PC-3 (cell line): ENCODE results near the gene MRAS. TPM values are rescaled to one million over a fixed set of nuclear protein-coding genes. Genes with fewer than 3 reads are reported as not detected.

Experiments used
- ATAC-seq: fragments of 200-7000 bp; cut with Tn5 transposase; 2 replicates; pipeline ENCODE4 v1.9.1; 2020; ENCODE audit warnings: mild to moderate bottlenecking, moderate library complexity
- BruUV-seq: library from RNA; stranded (reverse); fragments of 400-500 nt; replicated peaks from 2 replicates; lab custom pipeline; 2021; lab: Mats Ljungman, UMichigan
- CTCF ChIA-PET: fragments of 300-600 bp; sonication (Branson Sonifier 250); formaldehyde crosslinking; loops from one replicate; lab custom pipeline; 2022; ENCODE audit warnings: antibody characterized with exemption; lab: Charles Lee
- POLR2A ChIA-PET: fragments of 300-600 bp; sonication (Branson Sonifier 250); formaldehyde crosslinking; loops from one replicate; lab custom pipeline; 2022; ENCODE audit warnings: antibody characterized with exemption; ENCODE audit not compliant: unreplicated experiment; lab: Charles Lee
- DNase-seq: peaks from one replicate; pipeline ENCODE4 v3.0.0-alpha.2; 2015
- H2AFZ ChIP-seq: fragments of 300-600 bp; sonication (generic); 2 replicates; pipeline ENCODE4 v1.6.0; 2016; ENCODE audit warnings: antibody characterized with exemption, low read length
- H3F3A ChIP-seq: fragments of 300-600 bp; sonication (generic); one replicate; pipeline ENCODE4 v1.6.0; 2017; ENCODE audit warnings: antibody characterized with exemption, low read length, control low read depth, mild to moderate bottlenecking; ENCODE audit not compliant: unreplicated experiment
- H3K27ac ChIP-seq: fragments of 300-600 bp; sonication (generic); 2 replicates; pipeline ENCODE4 v1.5.1; 2016; ENCODE audit warnings: mild to moderate bottlenecking, low read length
- H3K27me3 ChIP-seq: fragments of 300-600 bp; sonication (generic); 2 replicates; pipeline ENCODE4 v1.6.1; 2016; ENCODE audit warnings: low read length, mixed read lengths
- H3K36me3 ChIP-seq: fragments of 300-600 bp; sonication (generic); 2 replicates; pipeline ENCODE4 v1.6.1; 2016; ENCODE audit warnings: low read depth, mixed run types, low read length, mixed read lengths
- H3K4me1 ChIP-seq: fragments of 300-600 bp; sonication (generic); 2 replicates; pipeline ENCODE4 v1.5.1; 2016; ENCODE audit warnings: low read length; ENCODE audit not compliant: insufficient read depth
- H3K4me2 ChIP-seq: fragments of 300-600 bp; sonication (generic); 2 replicates; pipeline ENCODE4 v1.6.0; 2016; ENCODE audit warnings: low read length
- H3K4me3 ChIP-seq: fragments of 300-600 bp; sonication (generic); 2 replicates; pipeline ENCODE4 v1.5.1; 2016; ENCODE audit warnings: mild to moderate bottlenecking, low read length, mixed read lengths
- H3K79me2 ChIP-seq: fragments of 300-600 bp; sonication (generic); 2 replicates; pipeline ENCODE4 v1.6.1; 2017; ENCODE audit warnings: low read length, mixed read lengths
- H3K9ac ChIP-seq: fragments of 300-600 bp; sonication (generic); 2 replicates; pipeline ENCODE4 v1.6.0; 2016; ENCODE audit warnings: mild to moderate bottlenecking, low read length
- H3K9me2 ChIP-seq: fragments of 300-600 bp; sonication (generic); replicated peaks from 2 replicates; pipeline ENCODE4 v1.6.1; 2016; ENCODE audit warnings: mixed run types, low read length, mixed read lengths
- H3K9me3 ChIP-seq: fragments of 300-600 bp; sonication (generic); 2 replicates; pipeline ENCODE4 v1.6.1; 2016; ENCODE audit warnings: low read length, mixed read lengths
- H4K20me1 ChIP-seq: fragments of 300-600 bp; sonication (generic); 2 replicates; pipeline ENCODE4 v1.6.1; 2016; ENCODE audit warnings: low read length, mixed read lengths
- CTCF ChIP-seq: fragments of 300-600 bp; sonication (generic); conservative IDR thresholded peaks from 2 replicates; pipeline ENCODE4 v1.5.1; 2017; ENCODE audit warnings: antibody characterized with exemption, low read depth, mild to moderate bottlenecking, low read length
- EZH2 ChIP-seq: fragments of 300-600 bp; sonication (generic); IDR thresholded peaks from one replicate; pipeline ENCODE4 v1.6.1; 2017; ENCODE audit warnings: antibody characterized with exemption, mild to moderate bottlenecking, low read length; ENCODE audit not compliant: unreplicated experiment
- EZH2phosphoT487 ChIP-seq: fragments of 300-600 bp; sonication (generic); IDR thresholded peaks from 2 replicates; pipeline ENCODE4 v1.6.1; 2018; ENCODE audit warnings: mild to moderate bottlenecking, antibody characterized with exemption, low read length, borderline replicate concordance
- intact Hi-C: fragments of 100-400 bp; cut with micrococcal nuclease; formaldehyde crosslinking; loops from 2 replicates; pipeline ENCODE4 v1.9.0; 2023
- total RNA-seq: library from RNA; depleted of rRNA; stranded (reverse); fragments of >200 nt; gene quantifications from 2 replicates; pipeline ENCODE4 v1.2.3, GENCODE V29; 2014

MRAS gene
- total RNA-seq, 1 experiment from 2014 or later = 2.8 TPM

GRCh38 chr3:138323971-138324370 is 24.4 kb upstream of the MRAS start:
- Histone ChIP-seq H3K4me3 (no peak overlapping the region), H3K9me3 (no peaks in the 10 kb centered on the region), H3K79me2 (no peaks in the 10 kb centered on the region), H2AFZ (no peak overlapping the region), H3K9ac (no peak overlapping the region), H3K27ac (no peak overlapping the region), H3K27me3 (no peaks in the 10 kb centered on the region), H3K4me2 (no peak overlapping the region), H3K36me3 (no peaks in the 10 kb centered on the region), H3K9me2 (no peaks in the 10 kb centered on the region), H3F3A (no peaks in the 10 kb centered on the region), H3K4me1 (peaks cover 6% of the 10 kb centered on the region; the same call in 1 of the 2 replicates), H4K20me1 (no peaks in the 10 kb centered on the region)
- no TSS peak for BruUV-seq
- ChIA-PET POLR2A (interaction anchor here (0.6 kb wide), 1 partner anchor 149 kb away, joined by 5 read pairs; no protein-coding TSS in a partner anchor), CTCF (no interaction called here)
- no peak for TF ChIP-seq EZH2
- TF ChIP-seq EZH2phosphoT487 = no peak
- TF ChIP-seq CTCF = no peak
- no peak for DNase-seq
- intact Hi-C loops = no loop called here
- no peak for ATAC-seq

GRCh38 chr3:138325990-138326389 is 22.4 kb upstream of the MRAS start:
- intact Hi-C loops = no loop called here
- no TSS peak for BruUV-seq

GRCh38 chr3:138326866-138327595 is 21.3 kb upstream of the MRAS start:
- H3F3A ChIP-seq = no peaks in the 10 kb centered on the region
- H3K27me3 ChIP-seq = no peaks in the 10 kb centered on the region
- POLR2A ChIA-PET = no interaction called here
- no peak overlapping the region for H3K4me2 ChIP-seq
- intact Hi-C loops = no loop called here
- H3K4me3 ChIP-seq = no peak overlapping the region
- no peaks in the 10 kb centered on the region for H3K9me2 ChIP-seq
- H3K36me3 ChIP-seq = no peaks in the 10 kb centered on the region
- CTCF ChIA-PET = no interaction called here
- H3K4me1 ChIP-seq = peaks cover 7% of the 10 kb centered on the region; the same call in 1 of the 2 replicates
- H3K9me3 ChIP-seq = no peaks in the 10 kb centered on the region
- ATAC-seq (no peak), DNase-seq (no peak)
- TF ChIP-seq EZH2phosphoT487 (no peak), EZH2 (no peak), CTCF (no peak)
- no peak overlapping the region for H3K27ac ChIP-seq
- no peak overlapping the region for H2AFZ ChIP-seq
- no peak overlapping the region for H3K9ac ChIP-seq
- no TSS peak for BruUV-seq
- no peaks in the 10 kb centered on the region for H3K79me2 ChIP-seq
- no peaks in the 10 kb centered on the region for H4K20me1 ChIP-seq

More at GRCh38 chr3:138325990-138326389, 22.4 kb upstream of the MRAS start:
- Histone ChIP-seq H2AFZ (no peak overlapping the region), H3K9me2 (no peaks in the 10 kb centered on the region), H3K9me3 (no peaks in the 10 kb centered on the region), H3K79me2 (no peaks in the 10 kb centered on the region), H3K36me3 (no peaks in the 10 kb centered on the region), H3K9ac (no peak overlapping the region), H3K4me1 (peaks cover 7% of the 10 kb centered on the region; the same call in 1 of the 2 replicates), H3K27me3 (no peaks in the 10 kb centered on the region), H4K20me1 (no peaks in the 10 kb centered on the region), H3K4me2 (no peak overlapping the region), H3K4me3 (no peak overlapping the region), H3F3A (no peaks in the 10 kb centered on the region), H3K27ac (no peak overlapping the region)
- DNase-seq = no peak
- ATAC-seq = no peak
- ChIA-PET POLR2A (no interaction called here), CTCF (no interaction called here)
- TF ChIP-seq EZH2phosphoT487 = no peak
